OCI-LY7 (cell line): ENCODE data around the gene FRMPD4. TPM values are rescaled to one million over a fixed set of nuclear protein-coding genes. Genes with fewer than 3 reads are reported as not detected.

Experiments
- BruUV-seq: library from RNA; stranded (reverse); fragments of 400-500 nt; replicated peaks from 2 replicates; lab custom pipeline; 2021; lab: Mats Ljungman, UMichigan
- CTCF ChIA-PET: fragments of 300-600 bp; sonication (Branson Sonifier 250); formaldehyde crosslinking; loops from one replicate; lab custom pipeline; 2022; ENCODE audit warnings: antibody characterized with exemption; ENCODE audit not compliant: unreplicated experiment; lab: Charles Lee
- POLR2A ChIA-PET: fragments of 300-600 bp; sonication (Branson Sonifier 250); formaldehyde crosslinking; loops from one replicate; lab custom pipeline; 2022; ENCODE audit warnings: antibody characterized with exemption; lab: Charles Lee
- DNase-seq: peaks from one replicate; pipeline ENCODE4 v3.0.0-alpha.2; 2015; ENCODE audit warnings: low spot score
- H2AFZ ChIP-seq: fragments of 200-600 bp; sonication (generic), shearing (Covaris generic); 2 replicates; pipeline ENCODE4 v1.6.1; 2014; ENCODE audit warnings: mild to moderate bottlenecking, antibody characterized with exemption, low read length, moderate library complexity
- H3K27ac ChIP-seq: fragments of 200-600 bp; sonication (generic); 2 replicates; pipeline ENCODE4 v1.5.1; 2014; ENCODE audit warnings: mixed run types, low read depth, mild to moderate bottlenecking, moderate library complexity, low read length, inconsistent platforms; ENCODE audit not compliant: poor library complexity, severe bottlenecking
- H3K36me3 ChIP-seq: fragments of 200-600 bp; sonication (generic); 2 replicates; pipeline ENCODE4 v1.6.1; 2014; ENCODE audit warnings: mild to moderate bottlenecking, antibody characterized with exemption, low read length, moderate library complexity, mixed read lengths; ENCODE audit not compliant: insufficient read depth
- H3K4me1 ChIP-seq: fragments of 200-600 bp; sonication (generic); 2 replicates; pipeline ENCODE4 v1.5.1; 2014; ENCODE audit warnings: mild to moderate bottlenecking, low read length; ENCODE audit not compliant: insufficient read depth, poor library complexity, severe bottlenecking
- H3K4me2 ChIP-seq: fragments of 200-600 bp; sonication (generic); 2 replicates; pipeline ENCODE4 v1.6.1; 2014; ENCODE audit warnings: mild to moderate bottlenecking, low read length
- H3K4me3 ChIP-seq: fragments of 200-600 bp; sonication (generic); 2 replicates; pipeline ENCODE4 v1.5.1; 2014; ENCODE audit warnings: mild to moderate bottlenecking, low read depth, low read length; ENCODE audit not compliant: poor library complexity, severe bottlenecking
- H3K79me2 ChIP-seq: fragments of 200-600 bp; sonication (generic); 2 replicates; pipeline ENCODE4 v1.6.1; 2016; ENCODE audit warnings: low read depth, mild to moderate bottlenecking, low read length, moderate library complexity, mixed read lengths; ENCODE audit not compliant: insufficient read depth
- H3K9me2 ChIP-seq: fragments of 200-600 bp; sonication (generic); 2 replicates; pipeline ENCODE4 v1.6.1; 2016; ENCODE audit warnings: mild to moderate bottlenecking, low read length, mixed read lengths; ENCODE audit not compliant: insufficient read depth
- H3K9me3 ChIP-seq: fragments of 200-600 bp; sonication (generic); 2 replicates; pipeline ENCODE4 v1.6.1; 2014; ENCODE audit warnings: mild to moderate bottlenecking, mixed run types, low read length, mixed read lengths
- H4K20me1 ChIP-seq: fragments of 200-600 bp; sonication (generic); 2 replicates; pipeline ENCODE4 v1.6.1; 2014; ENCODE audit warnings: mild to moderate bottlenecking, antibody characterized with exemption, low read length, moderate library complexity, mixed read lengths; ENCODE audit not compliant: insufficient read depth
- CTCF ChIP-seq: fragments of 200-600 bp; sonication (generic); conservative IDR thresholded peaks from 2 replicates; pipeline ENCODE4 v1.5.1; 2014; ENCODE audit warnings: mild to moderate bottlenecking, antibody characterized with exemption, low read length, moderate library complexity, mixed read lengths
- EZH2phosphoT487 ChIP-seq: fragments of 200-600 bp; sonication (generic); IDR thresholded peaks from 2 replicates; pipeline ENCODE4 v1.6.1; 2018; ENCODE audit warnings: low read depth, borderline replicate concordance, mild to moderate bottlenecking, mixed run types, antibody characterized with exemption, low read length, moderate library complexity, mixed read lengths
- intact Hi-C: fragments of 100-400 bp; cut with micrococcal nuclease; formaldehyde crosslinking; loops from one replicate; pipeline ENCODE4 v1.10.0; 2022; ENCODE audit not compliant: unreplicated experiment
- total RNA-seq, 2 experiments: library from RNA; depleted of rRNA in 1 of 2; stranded (reverse); fragments of >200 nt in 1 of 2; shearing (Covaris generic) in 1 of 2; gene quantifications; 2 replicates each; pipeline ENCODE4 v1.2.3, GENCODE V29; 2014 to 2022

FRMPD4 gene
- total RNA-seq, 2 experiments from 2014 or later: not detected

DNA sequence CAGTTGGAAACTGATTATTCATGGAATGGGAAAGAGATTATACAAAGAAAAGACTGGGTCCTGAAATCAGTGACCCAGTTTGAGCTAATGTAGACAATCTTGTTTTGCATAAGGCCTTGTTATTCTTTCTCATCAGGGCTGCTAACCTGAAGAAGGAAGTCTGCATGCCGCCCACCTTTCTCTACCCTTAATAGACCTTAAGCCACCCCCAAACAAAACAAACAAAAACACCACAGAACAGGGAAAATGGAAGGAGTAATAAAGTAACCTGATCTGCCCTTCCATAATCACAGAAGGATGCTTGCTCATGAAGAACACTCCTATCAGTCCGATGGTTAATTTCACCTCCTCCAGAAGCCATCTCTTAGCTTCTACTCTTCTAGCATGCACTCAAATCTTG, 288.1 kb downstream of the FRMPD4 start:
- intact Hi-C loops: no loop called here
- Histone ChIP-seq H3K9me2 (no peaks in the 10 kb centered on the region), H3K79me2 (no peaks in the 10 kb centered on the region), H3K4me3 (no peak overlapping the region), H4K20me1 (no peaks in the 10 kb centered on the region), H3K27ac (no peak overlapping the region), H3K36me3 (no peaks in the 10 kb centered on the region), H3K4me1 (no peaks in the 10 kb centered on the region), H2AFZ (no peak overlapping the region), H3K9me3 (no peaks in the 10 kb centered on the region), H3K4me2 (no peak overlapping the region)
- CTCF ChIA-PET: no interaction called here
- no peak for TF ChIP-seq CTCF
- no peak for TF ChIP-seq EZH2phosphoT487
- POLR2A ChIA-PET: no interaction called here
- DNase-seq: no peak
- no TSS peak for BruUV-seq

GRCh38 chrX:12434493-12434892, 296.2 kb downstream of the FRMPD4 start:
- POLR2A ChIA-PET: no interaction called here
- no peak overlapping the region for H3K4me2 ChIP-seq
- no peaks in the 10 kb centered on the region for H3K36me3 ChIP-seq
- H2AFZ ChIP-seq: no peak overlapping the region
- no TSS peak for BruUV-seq
- H3K9me3 ChIP-seq: no peaks in the 10 kb centered on the region
- intact Hi-C loops: no loop called here
- no peaks in the 10 kb centered on the region for H3K9me2 ChIP-seq
- H3K79me2 ChIP-seq: no peaks in the 10 kb centered on the region
- no peak for TF ChIP-seq EZH2phosphoT487
- no peak for TF ChIP-seq CTCF
- H3K27ac ChIP-seq: no peak overlapping the region
- CTCF ChIA-PET: no interaction called here
- H3K4me1 ChIP-seq: no peaks in the 10 kb centered on the region
- H3K4me3 ChIP-seq: no peak overlapping the region
- no peak for DNase-seq
- no peaks in the 10 kb centered on the region for H4K20me1 ChIP-seq

DNA sequence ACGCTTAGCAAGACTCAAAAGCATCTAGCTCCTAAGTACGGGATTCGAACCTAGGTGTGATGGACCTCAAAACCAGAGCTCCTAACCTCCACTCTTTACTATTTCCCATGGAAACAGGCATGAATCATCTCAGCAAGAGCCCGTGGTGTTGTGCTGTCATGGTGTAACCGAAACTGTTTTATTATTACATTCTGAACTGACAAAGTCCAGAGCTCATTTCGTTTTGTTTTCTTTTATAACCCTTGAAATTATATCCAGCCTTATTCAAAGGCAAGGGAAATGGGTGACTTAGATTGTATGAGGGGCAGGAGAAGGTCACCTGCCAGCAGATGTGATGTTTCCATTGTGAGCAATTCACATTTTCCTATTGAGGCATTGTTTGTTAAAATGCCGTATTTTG, 301.1 kb downstream of the FRMPD4 start:
- H4K20me1 ChIP-seq: no peaks in the 10 kb centered on the region
- POLR2A ChIA-PET: no interaction called here
- intact Hi-C loops: no loop called here

More for the DNA sequence above, 301.1 kb downstream of the FRMPD4 start:
- Histone ChIP-seq H3K4me2 (no peak overlapping the region), H3K27ac (no peak overlapping the region), H3K4me1 (no peaks in the 10 kb centered on the region), H3K9me3 (no peaks in the 10 kb centered on the region), H3K36me3 (no peaks in the 10 kb centered on the region), H3K4me3 (no peak overlapping the region), H3K79me2 (no peaks in the 10 kb centered on the region), H2AFZ (no peak overlapping the region), H3K9me2 (no peaks in the 10 kb centered on the region)
- TF ChIP-seq EZH2phosphoT487 (no peak), CTCF (no peak)
- no peak for DNase-seq
- CTCF ChIA-PET: no interaction called here
- BruUV-seq: no TSS peak
